Measurements from ENCODE around the gene AKAP1.
A peak's percentile ranks its signal among the peaks of the same experiment; 100 is the strongest.

Gene AKAP1

GRCh38 chr17:57130708-57131461 lies 45.8 kb downstream of the AKAP1 start:
- DNase-seq (ENCODE audit: low read depth in 2 of 2): peak; percentile 67 to 70

DNA sequence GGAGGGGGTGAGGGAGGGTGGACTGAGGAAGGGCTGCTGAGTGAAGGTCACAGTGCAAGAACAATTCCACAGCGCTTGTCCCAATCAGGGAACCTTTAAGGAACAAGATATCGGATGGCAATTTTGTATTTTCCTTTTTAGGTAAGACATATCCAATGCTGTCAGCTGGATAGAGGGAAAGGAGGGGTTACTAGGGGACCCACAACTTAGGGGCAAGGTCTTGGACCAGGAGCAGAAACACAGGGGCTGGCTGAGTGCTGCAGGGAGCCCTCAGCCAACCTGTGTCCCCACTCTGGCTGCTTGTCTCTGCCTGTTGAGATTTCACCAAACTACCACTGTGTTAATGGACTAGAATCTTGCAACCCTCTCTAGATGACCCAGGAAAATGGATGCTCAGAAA lies 47.6 kb downstream of the AKAP1 start:
- DNase-seq (ENCODE audit: low read depth in 2 of 2): no peak

DNA sequence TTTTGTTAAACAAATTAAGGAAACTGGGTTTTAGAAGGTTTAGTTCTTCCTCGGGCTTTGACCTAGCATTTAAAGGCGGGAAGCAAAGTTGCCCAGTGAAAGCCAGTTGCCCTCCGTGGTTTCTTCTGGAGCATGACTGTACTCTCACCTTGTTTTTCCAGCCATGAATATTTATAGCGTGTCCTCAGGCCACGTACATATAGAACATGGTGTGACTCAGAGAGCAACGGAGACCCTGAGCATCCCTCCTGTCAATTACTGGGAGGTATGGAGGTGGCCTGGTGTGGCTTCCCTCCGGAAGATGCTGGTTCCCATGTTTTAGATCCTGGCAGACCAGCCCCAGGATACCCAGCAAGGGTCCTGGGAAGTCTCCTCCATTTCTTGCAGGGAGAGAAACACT lies 48.4 kb downstream of the AKAP1 start:
- no peak for DNase-seq (ENCODE audit: low read depth in 2 of 2)

- DNase-seq (ENCODE audit: low read depth in 2 of 2): no peak
Observed at GRCh38 chr17:57135026-57135788, 50.2 kb downstream of the AKAP1 start.

DNA sequence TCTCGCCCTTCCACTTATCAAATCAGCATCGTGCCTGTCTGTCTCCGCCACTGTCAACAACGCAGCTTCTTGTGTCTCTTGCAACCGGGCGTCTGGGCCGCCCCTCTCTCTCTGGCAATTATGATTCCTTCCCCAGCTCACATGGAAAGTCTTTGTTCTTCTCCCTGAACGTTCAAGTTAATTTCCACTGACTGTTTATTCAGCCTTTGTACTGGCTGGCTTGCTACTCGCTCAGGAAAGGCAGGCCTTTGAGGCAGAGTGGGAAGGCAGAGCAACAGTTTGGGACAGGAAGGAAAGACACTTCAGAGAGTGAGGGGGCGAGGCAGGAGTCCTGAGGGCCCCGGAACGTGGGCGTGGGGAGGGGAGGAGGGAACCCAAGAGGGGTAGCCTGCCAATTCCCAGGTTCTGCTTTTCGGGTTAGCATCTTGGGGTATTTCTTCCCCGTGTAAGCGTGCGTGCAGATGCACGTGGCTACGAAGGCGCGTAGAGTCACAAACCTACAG lies 50.8 kb downstream of the AKAP1 start:
- no peak for DNase-seq (ENCODE audit: low read depth in 2 of 2)

DNA sequence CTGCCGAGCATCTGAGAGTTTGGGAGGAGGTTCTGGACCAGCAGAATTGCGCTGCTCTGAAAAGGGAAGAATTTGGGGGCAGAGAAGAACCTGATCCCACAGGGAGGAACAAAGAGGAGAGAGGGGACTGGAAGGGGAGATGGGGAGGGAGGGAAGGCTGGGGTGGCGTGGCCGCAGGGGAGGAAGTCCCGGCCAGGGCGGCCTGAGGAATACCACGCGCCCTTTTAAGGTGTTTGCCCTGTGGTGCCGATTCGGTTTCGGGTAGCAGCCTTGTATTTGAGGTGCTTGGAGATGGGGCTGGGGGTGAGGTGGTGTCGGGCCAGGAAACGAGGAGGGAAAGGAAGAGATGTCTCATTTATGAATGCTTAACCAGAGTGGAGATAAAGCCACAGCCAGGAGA lies 51.3 kb downstream of the AKAP1 start:
- no peak for DNase-seq (ENCODE audit: low read depth in 2 of 2)

DNA sequence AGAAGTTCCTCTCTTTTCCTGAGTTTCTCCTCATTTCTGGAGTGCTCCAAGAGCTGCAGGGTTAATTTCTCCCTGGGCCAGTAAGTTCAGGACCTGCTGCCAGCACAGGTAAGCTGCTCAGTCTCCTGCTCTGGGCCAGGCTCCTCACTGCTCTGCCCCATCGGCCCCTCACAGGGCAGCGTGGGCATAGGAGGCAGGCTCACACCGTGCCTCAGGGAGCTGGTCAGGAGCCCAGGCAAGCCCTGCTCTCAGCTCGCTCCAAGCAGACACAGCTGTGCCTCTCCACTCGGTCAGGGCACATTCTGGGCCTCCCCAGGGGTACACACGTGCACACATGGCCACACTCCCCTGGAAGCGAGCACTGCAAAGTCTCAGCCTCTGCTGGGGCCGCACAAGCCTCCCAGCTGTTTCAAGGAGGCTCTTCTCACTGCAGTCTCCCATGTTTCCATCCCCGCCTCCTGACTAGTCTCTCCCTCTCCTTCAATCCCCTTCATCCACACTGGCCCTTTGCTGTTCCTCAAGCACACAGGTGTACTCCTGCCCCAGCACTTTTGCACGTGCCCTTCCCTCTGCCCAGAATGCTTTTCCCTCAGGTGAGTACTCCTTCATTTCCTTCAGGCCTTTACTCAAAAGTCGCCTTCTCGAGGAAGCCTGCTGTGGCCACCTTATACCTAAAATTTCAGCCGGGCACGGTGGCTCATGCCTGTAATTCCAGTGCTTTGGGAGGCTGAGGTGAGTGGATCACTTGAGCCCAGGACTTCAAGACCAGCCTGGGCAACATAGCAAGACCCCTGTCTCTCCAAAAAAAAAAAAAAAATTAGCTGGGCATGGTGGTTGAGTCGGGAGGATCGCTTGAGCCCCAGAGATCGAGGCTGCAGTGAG lies 53.2 kb downstream of the AKAP1 start:
- no peak for DNase-seq (ENCODE audit: low read depth in 2 of 2)

- no peak for DNase-seq (ENCODE audit: low read depth in 2 of 2)
Observed at GRCh38 chr17:57138956-57139576, 54.0 kb downstream of the AKAP1 start.

- no peak for DNase-seq (ENCODE audit: low read depth in 2 of 2)
Observed at GRCh38 chr17:57140316-57140715, 55.3 kb downstream of the AKAP1 start.

- DNase-seq (ENCODE audit: low read depth in 2 of 2): no peak
Observed at GRCh38 chr17:57142925-57143324, 57.9 kb downstream of the AKAP1 start.

DNA sequence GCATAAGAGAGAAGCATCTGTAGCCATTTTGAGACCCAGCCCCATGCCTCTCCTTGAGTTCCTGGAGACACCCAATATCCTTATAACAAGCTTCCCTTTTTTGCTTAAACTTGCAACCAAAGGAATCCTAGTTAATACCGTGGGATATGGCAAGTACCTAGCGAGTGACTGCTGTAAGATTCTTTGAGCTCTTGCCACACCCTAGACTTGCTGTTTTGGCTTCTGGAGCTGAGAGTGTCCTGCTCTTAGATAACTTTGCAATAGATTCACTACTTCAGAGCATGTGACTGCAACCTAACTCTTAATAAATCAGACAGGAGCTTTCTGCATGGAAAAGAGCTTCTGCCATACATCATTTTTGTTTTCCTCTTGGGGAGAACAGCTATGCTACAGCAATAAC lies 58.3 kb downstream of the AKAP1 start:
- no peak for DNase-seq (ENCODE audit: low read depth in 2 of 2)

DNA sequence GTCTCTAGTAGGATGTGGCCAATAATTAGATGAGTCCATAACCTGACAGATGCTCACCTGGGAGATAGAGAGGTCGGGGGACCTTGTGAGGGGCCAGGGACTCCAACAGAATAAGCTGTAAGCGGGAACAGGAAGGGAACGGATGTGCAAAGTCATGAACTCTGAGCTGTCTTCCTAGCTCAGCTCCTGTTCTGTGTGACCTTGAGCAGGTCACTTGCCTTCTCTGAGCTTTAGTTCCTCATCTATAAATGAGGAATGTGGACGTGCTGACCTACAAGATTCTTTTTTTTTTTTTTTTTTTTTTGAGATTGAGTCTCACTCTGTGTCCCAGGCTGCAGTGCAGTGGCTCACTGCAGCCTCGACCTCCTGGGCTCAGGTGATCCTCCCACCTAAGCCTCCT lies 58.9 kb downstream of the AKAP1 start:
- DNase-seq (ENCODE audit: low read depth in 2 of 2): no peak

DNA sequence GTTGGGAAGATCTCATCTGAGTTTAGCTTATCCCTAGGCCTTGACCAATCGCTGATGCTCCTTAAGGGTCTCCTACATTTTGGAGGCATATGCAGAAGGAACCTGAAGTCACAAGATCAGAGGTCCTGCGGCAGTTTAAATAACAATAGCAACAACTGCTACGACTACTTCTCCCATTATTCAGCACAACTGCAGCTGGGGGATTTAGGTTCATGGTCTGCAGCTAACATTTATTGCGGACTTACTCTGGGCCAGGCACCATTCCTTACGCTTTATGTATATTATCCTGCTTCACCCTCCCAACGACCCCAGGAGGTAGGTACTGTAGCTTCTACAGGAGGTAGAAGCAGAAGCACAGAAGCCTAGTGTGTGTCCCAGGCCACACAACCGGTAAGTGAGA lies 59.5 kb downstream of the AKAP1 start:
- no peak for DNase-seq (ENCODE audit: low read depth in 2 of 2)

GRCh38 chr17:57145347-57145746 lies 60.3 kb downstream of the AKAP1 start:
- DNase-seq (ENCODE audit: low read depth in 2 of 2): no peak

GRCh38 chr17:57146273-57146672 lies 61.2 kb downstream of the AKAP1 start:
- no peak for DNase-seq (ENCODE audit: low read depth in 2 of 2)

DNA sequence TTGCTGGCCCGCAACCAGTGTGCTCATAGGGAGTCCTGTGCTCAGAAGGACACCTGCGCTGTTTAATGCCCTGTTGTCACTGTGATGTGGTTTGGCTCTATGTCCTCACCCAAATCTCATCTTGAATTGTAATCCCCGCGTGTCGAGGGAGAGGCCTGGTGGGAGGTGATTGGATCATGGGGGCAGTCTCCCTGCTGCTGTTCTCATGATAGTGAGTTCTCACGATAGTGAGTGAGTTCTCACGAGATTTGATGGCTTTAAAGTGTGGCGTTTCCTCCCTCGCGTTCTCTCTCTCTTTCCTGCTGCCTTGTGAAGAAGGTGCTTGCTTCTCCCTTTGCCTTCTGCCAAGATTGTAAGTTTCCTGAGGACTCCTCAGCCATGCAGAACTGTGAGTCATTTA lies 66.8 kb downstream of the AKAP1 start:
- no peak for DNase-seq (ENCODE audit: low read depth in 2 of 2)

DNA sequence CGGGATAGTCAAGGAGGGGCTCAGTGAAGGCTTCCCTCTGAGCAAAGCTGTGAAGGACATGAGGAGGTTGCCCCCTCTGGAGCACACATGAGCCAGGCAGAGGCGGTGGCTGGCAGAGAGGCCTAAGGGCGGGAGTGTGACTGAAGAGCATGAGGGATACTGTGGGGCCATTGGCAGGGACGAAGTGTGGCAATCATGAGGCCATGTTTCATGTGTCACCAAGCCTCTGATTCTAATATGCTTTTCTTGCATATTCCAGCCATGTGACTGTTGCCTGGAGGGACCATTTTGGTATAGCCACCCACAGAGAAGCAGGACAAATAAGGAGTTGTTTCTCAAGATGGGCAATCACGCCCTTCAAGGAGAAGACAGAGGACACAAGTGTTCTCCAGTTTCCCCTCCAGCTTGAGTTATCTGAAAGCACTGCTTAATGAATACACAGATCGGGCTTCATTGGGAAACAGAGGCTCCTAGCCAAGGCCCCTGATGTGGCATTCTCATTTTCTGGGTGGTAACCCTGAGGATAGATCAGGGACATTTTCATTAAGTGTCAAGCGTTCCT lies 68.0 kb downstream of the AKAP1 start:
- no peak for DNase-seq (ENCODE audit: low read depth in 2 of 2)

- no peak for DNase-seq (ENCODE audit: low read depth in 2 of 2)
Observed at GRCh38 chr17:57154921-57155320, 69.9 kb downstream of the AKAP1 start.

DNA sequence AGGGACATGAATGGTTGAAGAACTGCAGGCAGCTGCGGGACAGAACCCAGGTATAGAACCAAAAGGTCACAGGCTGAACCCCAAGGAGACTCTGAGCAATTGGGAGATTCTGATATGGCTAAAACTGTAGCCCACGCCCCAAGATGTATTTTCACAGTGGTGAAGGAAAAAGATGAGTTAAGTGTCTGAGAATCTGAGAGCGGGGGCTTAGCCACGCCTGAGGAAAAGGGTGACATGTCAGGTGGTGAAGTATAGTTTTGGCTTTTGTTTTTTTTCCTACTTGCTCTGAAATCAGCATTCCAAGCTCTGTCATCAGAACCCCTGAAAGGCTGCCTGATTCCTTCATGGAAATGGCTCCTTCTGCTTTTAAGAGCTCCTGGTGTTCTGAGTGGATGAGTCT lies 73.3 kb downstream of the AKAP1 start:
- no peak for DNase-seq (ENCODE audit: low read depth in 2 of 2)

DNA sequence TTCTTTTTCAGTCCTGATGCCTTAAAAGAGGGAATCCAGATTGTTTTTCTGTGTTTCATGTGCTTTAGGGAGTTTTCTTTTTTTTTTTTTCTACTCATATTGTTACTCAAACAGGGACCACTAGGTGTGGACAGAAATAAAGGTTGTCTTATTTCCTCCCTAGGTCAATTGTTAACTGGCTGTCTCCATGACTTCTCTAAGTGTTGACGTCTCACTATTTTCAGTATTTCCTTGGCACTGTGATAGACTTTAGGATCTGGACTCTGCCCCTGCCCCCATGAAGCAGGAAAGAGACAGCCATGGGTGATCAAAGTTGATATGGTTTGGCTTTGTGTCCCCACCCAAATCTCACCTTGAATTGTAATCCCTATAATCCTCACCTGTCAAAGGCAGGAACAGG lies 73.7 kb downstream of the AKAP1 start:
- no peak for DNase-seq (ENCODE audit: low read depth in 2 of 2)

DNA sequence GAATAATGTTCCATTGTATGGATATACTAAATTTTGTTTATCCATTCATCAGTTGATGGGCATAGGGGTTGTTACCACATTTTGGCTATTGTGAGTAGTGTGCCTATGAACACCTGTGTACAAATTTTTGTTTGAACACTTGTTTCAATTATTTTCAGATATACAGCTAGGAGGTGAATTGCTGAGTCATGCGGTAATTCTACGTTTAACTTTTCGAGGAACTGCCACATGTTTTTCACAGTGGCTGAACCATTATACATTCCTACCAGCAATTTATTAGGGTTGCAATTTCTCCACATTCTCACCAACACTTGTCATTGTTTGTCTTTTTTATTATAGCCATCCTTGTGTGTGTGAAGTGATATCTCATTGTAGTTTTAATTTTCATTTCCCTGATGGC lies 75.6 kb downstream of the AKAP1 start:
- no peak for DNase-seq (ENCODE audit: low read depth in 2 of 2)

All from stimulated activated CD8-positive, alpha-beta memory T cell treated with anti-CD3 and anti-CD28 coated beads, Interleukin-2, amount 100 ng/mL, for 1 hour (primary cell).